KG1 (cell line): ENCODE measurements around the gene HOXD10.

Source experiments
- DNase-seq: peaks from one replicate; lab custom pipeline; 2025; lab: John Stamatoyannopoulos, UW

Gene HOXD10

DNA sequence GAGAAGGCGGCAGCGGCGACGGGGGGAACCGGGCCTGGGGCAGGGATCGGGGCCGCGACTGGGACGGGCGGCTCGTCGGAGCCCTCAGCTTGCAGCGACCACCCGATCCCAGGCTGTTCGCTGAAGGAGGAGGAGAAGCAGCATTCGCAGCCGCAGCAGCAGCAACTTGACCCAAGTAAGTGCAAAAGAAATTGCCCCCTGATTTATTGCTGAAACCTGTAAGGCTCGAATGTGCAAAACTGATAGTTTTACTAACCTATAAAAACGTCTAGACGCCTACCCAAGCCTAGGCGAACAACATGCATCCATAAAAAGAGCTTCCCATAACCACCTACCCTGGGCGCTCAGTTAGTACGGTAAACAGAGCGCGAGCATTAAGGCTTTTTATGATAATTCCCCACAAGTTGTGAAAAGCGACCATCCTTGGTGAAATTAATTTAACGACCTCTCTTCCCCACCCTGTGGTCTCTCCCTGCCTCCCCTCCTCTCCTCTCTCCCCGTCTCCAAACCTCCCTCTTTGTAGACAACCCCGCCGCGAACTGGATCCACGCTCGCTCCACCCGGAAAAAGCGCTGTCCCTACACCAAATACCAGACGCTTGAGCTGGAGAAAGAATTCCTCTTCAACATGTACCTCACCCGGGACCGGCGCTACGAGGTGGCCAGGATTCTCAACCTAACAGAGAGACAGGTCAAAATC, 7.0 kb downstream of the HOXD10 start:
- no peak for DNase-seq

DNA sequence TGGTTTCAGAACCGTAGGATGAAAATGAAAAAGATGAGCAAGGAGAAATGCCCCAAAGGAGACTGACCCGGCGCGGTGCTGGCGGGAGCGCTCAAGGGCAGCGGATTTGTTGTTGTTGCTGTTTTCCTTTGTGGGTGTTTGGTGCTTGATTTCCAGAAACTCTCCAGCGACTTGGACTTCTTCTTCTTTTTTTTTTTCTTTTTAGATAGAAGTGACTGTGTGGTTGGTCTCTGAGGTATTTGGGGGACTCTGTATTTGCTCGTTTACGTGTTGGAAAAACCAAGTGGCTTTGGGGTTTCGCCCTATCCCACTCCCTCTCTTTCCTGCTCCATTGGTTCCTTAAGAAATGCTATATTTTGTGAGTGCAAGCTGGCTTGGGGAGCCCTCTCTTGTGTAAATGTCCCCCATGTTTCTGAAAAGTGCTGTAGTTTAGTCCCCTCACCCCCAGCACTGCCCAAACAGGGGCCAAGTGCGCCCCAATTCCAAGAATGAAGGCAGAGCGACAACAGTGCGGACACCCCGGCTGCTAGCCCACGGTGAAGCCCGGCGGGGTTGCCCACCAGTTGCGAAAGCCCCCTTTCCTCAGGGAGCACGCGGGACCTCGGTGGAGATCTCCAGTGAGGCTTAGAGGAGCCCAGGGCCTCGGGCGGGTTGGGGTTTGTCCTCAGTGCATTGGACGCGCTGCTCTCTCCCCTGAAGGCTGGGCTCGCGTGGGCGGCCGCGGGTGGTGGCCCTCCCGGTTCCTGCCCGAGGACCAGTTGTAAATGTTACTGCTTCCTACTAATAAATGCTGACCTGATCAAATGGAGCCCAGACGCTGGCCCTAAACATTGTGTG, 7.8 kb downstream of the HOXD10 start:
- DNase-seq, result no peak

- DNase-seq, result no peak
Observed at GRCh38 chr2:176124947-176125771, 8.6 kb downstream of the HOXD10 start.

GRCh38 chr2:176125772-176126054, 9.1 kb downstream of the HOXD10 start:
- DNase-seq, result no peak

DNA sequence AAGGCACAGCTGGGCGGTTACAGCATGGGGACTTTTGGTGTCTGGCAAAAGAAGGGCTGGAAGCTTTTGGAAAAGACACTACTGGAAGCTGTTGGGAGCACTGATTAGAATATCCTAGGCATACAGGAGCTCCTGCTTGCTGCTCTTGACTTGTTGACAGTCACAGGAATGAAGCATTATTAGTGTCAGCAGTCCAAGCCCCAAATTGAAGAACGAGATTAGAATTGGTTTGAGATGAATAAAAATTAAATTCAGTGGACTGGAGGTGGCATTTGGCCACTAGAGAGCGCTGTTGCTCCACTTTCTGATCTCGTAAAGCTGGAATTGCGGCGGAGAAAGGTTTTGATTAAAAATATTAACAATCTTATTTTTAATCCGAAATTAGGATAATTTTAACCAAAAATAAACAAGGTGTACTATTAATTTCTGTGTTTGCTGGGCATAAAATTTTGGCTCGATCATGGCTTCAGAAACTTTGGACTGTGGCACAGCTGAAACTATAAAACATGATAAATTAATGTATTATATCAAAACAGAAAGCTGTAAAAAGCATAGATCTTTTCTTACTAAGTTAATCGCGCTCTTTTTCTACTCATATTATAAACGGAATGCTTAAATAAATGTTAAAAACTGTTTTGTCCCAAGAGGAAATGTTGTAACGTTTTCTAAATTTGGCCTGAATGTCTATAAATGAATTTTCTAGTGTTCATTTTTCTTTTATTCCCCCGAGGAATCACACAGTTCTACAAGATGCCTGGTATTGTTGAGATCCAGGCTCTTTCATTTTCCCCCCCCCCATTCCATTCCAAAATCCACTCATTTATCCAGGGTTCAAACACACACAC, 10.6 kb downstream of the HOXD10 start:
- no peak for DNase-seq

GRCh38 chr2:176127774-176128072, 11.1 kb downstream of the HOXD10 start:
- DNase-seq, result no peak

GRCh38 chr2:176128172-176128981, 11.8 kb downstream of the HOXD10 start:
- no peak for DNase-seq

GRCh38 chr2:176128982-176129796, 12.6 kb downstream of the HOXD10 start, which contains the start of gene HOXD8:
HOXD8 (plus strand) TSS chr2:176129705; CDS start chr2:176130367, 662 bp downstream.
- DNase-seq, result no peak

DNA sequence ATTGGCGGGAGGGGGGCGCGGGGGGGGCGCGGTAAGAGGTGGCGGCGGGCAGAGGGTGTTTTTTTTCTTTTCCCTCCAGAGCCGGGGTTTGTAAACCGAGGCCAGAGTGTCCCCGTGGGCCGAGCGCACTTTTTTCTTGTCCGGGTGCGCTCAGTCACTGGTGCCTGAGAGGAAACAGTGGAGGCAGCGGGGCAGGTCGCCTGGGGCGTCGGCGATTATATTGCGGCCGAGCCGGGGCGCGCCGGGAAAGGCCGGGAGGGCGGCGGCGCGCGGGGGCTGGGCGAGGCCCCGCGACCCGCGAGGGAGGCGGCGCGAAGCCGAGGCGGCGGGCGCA, 13.2 kb downstream of the HOXD10 start:
- no peak for DNase-seq

GRCh38 chr2:176130147-176130956, 13.8 kb downstream of the HOXD10 start:
- DNase-seq, result no peak

DNA sequence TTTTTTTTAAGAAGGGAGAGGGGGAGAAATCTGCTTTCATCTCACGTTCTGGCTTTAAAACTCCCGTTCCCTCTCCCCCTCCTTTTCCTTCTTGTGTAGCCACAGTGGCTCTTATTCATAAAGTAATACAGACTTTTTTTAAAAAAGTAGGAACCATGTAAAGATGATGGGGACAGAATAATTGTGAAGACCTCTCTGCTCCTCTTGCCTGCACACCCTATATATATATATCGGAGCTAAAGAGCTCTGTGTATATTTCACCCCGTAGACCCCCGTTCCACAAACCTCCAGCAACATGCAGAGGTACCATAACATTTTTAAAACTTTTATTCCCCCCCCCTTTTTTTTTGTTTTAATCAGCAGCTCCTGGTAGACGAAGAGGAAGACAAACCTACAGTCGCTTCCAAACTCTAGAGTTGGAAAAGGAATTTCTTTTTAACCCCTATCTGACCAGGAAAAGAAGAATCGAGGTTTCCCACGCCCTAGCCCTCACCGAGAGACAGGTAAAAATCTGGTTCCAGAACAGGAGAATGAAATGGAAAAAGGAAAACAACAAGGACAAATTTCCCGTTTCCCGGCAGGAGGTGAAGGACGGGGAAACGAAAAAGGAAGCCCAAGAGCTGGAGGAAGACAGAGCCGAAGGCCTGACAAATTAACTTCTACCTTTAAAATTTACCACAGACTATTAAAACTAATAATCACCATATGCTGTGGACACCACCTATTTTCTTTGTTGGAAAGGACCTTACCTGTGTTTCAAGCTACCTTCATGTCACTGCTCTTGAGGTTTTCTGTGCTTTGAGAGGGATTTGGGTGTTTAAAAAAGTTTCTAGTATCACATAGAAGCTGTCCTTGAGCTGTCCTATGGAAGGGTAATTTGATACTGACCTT, 14.6 kb downstream of the HOXD10 start:
- DNase-seq, result no peak

DNA sequence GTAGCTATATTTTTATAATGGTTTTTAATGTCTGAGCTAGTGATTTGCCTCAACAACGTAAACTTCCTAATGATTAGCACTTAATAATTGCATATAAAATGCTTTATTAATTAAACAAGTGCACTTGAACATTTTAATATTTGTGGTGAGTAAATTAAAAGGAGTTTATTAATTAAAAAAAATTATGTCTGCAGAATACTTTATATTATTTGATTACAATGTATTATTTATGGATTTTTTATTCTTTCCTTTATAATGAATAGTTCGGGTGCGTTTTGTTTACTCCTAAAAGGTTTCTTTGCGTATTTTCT, 15.2 kb downstream of the HOXD10 start:
- no peak for DNase-seq

- DNase-seq, result no peak
Observed at GRCh38 chr2:176132205-176133171, 15.9 kb downstream of the HOXD10 start.

- no peak for DNase-seq
Observed at GRCh38 chr2:176133389-176133788, 16.8 kb downstream of the HOXD10 start.

GRCh38 chr2:176134035-176134434, 17.5 kb downstream of the HOXD10 start:
- DNase-seq, result no peak

GRCh38 chr2:176135035-176135440, 18.5 kb downstream of the HOXD10 start:
- no peak for DNase-seq
